ENCODE measurements around the gene NMUR1.

DNA sequence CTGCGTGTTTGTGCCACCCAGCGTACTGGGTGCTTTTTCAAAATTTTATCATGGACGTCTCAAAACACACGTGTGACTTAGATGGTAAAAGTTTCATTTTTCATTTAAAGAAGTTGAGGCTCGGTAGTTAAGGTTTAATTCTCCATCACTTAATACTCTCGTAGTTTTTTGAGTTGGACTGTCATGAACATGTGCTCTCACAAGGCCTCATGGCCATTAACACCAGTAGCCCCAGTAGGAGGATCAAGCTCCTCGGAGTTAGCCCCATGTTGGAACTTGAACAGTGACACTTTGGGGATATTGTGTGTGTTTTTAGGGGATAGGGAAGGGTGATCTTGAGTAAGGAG is 15.3 kb downstream of the NMUR1 start:
- TF ChIP-seq, protein P1, sequence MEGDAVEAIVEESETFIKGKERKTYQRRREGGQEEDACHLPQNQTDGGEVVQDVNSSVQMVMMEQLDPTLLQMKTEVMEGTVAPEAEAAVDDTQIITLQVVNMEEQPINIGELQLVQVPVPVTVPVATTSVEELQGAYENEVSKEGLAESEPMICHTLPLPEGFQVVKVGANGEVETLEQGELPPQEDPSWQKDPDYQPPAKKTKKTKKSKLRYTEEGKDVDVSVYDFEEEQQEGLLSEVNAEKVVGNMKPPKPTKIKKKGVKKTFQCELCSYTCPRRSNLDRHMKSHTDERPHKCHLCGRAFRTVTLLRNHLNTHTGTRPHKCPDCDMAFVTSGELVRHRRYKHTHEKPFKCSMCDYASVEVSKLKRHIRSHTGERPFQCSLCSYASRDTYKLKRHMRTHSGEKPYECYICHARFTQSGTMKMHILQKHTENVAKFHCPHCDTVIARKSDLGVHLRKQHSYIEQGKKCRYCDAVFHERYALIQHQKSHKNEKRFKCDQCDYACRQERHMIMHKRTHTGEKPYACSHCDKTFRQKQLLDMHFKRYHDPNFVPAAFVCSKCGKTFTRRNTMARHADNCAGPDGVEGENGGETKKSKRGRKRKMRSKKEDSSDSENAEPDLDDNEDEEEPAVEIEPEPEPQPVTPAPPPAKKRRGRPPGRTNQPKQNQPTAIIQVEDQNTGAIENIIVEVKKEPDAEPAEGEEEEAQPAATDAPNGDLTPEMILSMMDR (IDR thresholded peaks at IDR 0.05; ENCODE audit: poor library complexity), result no peak
- TF ChIP-seq EZH2 (IDR thresholded peaks at IDR 0.05; ENCODE audit: borderline replicate concordance) (no peak), EZH2phosphoT487 (IDR thresholded peaks at IDR 0.05; ENCODE audit: low read depth, severe bottlenecking, unreplicated experiment) (no peak)
